Parathyroid adenoma (tissue), 2 donors: ENCODE measurements around the gene OR4D9.
"Not testable (repeated sequence)": the region's sequence is repeated elsewhere in the genome, so short reads cannot be mapped to it uniquely, and the experiment has no call there.

Experiments used
- H2AFZ ChIP-seq: fragments of 300-600 bp; sonication (generic); one replicate; pipeline ENCODE4 v1.7.0; 2017; ENCODE audit warnings: antibody characterized with exemption, mild to moderate bottlenecking
- H3K27ac ChIP-seq: fragments of 300-600 bp; sonication (generic); one replicate; pipeline ENCODE4 v1.7.0; 2017
- H3K27me3 ChIP-seq: fragments of 300-600 bp; sonication (generic); one replicate; pipeline ENCODE4 v1.7.0; 2017; ENCODE audit warnings: low read length; ENCODE audit not compliant: control insufficient read depth, insufficient read depth
- H3K36me3 ChIP-seq: fragments of 300-600 bp; sonication (generic); one replicate; pipeline ENCODE4 v1.7.0; 2017; ENCODE audit warnings: low read length; ENCODE audit not compliant: control insufficient read depth, insufficient read depth
- H3K4me1 ChIP-seq: fragments of 300-600 bp; sonication (generic); one replicate; pipeline ENCODE4 v1.7.0; 2017; ENCODE audit warnings: control low read depth
- H3K4me2 ChIP-seq: fragments of 300-600 bp; sonication (generic); one replicate; pipeline ENCODE4 v1.7.0; 2017; ENCODE audit warnings: low read length
- H3K4me3 ChIP-seq: fragments of 300-600 bp; sonication (generic); one replicate; pipeline ENCODE4 v1.7.0; 2017; ENCODE audit warnings: low read depth, low read length
- H3K79me2 ChIP-seq: fragments of 300-600 bp; sonication (generic); one replicate; pipeline ENCODE4 v1.7.0; 2017; ENCODE audit warnings: control low read depth
- H3K9ac ChIP-seq: fragments of 300-600 bp; sonication (generic); one replicate; pipeline ENCODE4 v1.7.0; 2017; ENCODE audit warnings: mild to moderate bottlenecking
- H3K9me3 ChIP-seq: fragments of 300-600 bp; sonication (generic); one replicate; pipeline ENCODE4 v1.7.0; 2017; ENCODE audit warnings: low read length; ENCODE audit not compliant: control insufficient read depth
- TF ChIP-seq, protein P1 (sequence below): fragments of 300-600 bp; sonication (generic); IDR thresholded peaks from one replicate; pipeline ENCODE4 v1.7.0; 2017; ENCODE audit warnings: antibody characterized with exemption, mild to moderate bottlenecking
- donor health status: primary hyperparathyroidism.

The OR4D9 gene

DNA sequence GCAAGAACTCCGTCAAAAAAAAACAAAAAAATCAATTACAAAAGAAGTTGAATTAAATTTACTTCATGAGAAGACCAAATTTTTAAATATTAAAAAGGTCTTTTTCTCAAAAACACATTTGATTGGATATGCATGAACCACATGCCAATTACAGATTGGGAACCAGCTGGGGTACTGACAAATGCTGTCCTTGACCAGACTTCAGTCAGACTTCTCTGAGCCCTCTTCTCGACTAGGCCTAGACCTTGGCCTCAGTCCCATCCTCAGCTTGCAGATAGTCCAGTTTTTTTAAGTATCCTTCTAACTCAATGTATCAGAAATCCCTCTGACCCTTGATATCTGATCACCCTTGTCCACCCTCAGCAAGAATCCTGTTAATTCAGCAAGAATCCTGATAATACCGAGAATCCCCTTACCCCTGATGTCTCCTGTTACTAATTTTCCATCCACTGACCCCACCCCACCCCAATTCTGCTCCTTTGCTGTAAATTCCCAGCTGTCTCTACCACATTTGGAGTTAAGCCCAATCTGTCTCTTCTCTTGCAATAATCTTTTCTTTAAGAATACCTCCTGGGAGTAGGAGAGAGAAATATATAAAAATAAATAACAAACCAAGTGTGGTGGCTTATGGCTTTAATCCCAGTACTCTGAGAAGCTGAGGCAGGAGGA is 30.9 kb downstream of the OR4D9 start:
- TF ChIP-seq, protein P1, sequence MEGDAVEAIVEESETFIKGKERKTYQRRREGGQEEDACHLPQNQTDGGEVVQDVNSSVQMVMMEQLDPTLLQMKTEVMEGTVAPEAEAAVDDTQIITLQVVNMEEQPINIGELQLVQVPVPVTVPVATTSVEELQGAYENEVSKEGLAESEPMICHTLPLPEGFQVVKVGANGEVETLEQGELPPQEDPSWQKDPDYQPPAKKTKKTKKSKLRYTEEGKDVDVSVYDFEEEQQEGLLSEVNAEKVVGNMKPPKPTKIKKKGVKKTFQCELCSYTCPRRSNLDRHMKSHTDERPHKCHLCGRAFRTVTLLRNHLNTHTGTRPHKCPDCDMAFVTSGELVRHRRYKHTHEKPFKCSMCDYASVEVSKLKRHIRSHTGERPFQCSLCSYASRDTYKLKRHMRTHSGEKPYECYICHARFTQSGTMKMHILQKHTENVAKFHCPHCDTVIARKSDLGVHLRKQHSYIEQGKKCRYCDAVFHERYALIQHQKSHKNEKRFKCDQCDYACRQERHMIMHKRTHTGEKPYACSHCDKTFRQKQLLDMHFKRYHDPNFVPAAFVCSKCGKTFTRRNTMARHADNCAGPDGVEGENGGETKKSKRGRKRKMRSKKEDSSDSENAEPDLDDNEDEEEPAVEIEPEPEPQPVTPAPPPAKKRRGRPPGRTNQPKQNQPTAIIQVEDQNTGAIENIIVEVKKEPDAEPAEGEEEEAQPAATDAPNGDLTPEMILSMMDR, result no peak
- H2AFZ ChIP-seq, result peak overlapping the region; percentile 46
- H3K9ac ChIP-seq, result no peak overlapping the region
- H3K27me3 ChIP-seq, result no peaks in the 10 kb centered on the region
- H3K4me3 ChIP-seq, result no peak overlapping the region
- no peaks in the 10 kb centered on the region for H3K9me3 ChIP-seq
- H3K36me3 ChIP-seq, result no peaks in the 10 kb centered on the region
- no peaks in the 10 kb centered on the region for H3K79me2 ChIP-seq
- no peak overlapping the region for H3K4me2 ChIP-seq
- peaks cover 6% of the 10 kb centered on the region for H3K4me1 ChIP-seq
- H3K27ac ChIP-seq, result peak overlapping the region; percentile 36

DNA sequence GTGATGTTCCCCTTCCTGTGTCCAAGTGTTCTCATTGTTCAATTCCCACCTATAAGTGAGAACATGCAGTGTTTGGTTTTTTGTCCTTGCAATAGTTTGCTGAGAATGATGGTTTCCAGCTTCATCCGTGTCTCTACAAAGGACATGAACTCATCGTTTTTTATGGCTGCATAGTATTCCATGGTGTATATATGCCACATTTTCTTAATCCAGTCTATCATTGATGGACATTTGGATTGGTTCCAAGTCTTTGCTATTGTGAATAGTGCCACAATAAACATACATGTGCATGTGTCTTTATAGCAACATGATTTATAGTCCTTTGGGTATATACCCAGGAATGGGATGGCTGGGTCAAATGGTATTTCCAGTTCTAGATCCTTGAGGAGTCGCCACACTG is 32.4 kb downstream of the OR4D9 start:
- not testable (repeated sequence) for H2AFZ ChIP-seq, H3K4me3 ChIP-seq, H3K9ac ChIP-seq, H3K4me2 ChIP-seq, H3K4me1 ChIP-seq, H3K27me3 ChIP-seq, H3K79me2 ChIP-seq, H3K9me3 ChIP-seq, H3K27ac ChIP-seq, H3K36me3 ChIP-seq

DNA sequence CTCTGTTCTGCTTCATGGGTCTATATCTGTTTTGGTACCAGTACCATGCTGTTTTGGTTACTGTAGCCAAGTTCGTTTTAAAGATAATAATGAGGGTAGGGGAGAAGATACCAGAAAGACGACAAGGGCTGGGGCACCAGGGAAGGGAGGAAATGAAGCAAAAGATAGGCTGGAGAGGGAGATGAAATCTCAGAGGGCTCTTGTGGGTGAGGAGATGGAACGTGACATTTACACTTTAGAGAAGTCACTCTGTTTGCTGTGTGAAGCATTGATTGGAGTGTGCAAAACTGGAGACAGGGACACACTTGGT is 33.5 kb downstream of the OR4D9 start:
- H3K27ac ChIP-seq, result no peak overlapping the region
- TF ChIP-seq, protein P1, result no peak

DNA sequence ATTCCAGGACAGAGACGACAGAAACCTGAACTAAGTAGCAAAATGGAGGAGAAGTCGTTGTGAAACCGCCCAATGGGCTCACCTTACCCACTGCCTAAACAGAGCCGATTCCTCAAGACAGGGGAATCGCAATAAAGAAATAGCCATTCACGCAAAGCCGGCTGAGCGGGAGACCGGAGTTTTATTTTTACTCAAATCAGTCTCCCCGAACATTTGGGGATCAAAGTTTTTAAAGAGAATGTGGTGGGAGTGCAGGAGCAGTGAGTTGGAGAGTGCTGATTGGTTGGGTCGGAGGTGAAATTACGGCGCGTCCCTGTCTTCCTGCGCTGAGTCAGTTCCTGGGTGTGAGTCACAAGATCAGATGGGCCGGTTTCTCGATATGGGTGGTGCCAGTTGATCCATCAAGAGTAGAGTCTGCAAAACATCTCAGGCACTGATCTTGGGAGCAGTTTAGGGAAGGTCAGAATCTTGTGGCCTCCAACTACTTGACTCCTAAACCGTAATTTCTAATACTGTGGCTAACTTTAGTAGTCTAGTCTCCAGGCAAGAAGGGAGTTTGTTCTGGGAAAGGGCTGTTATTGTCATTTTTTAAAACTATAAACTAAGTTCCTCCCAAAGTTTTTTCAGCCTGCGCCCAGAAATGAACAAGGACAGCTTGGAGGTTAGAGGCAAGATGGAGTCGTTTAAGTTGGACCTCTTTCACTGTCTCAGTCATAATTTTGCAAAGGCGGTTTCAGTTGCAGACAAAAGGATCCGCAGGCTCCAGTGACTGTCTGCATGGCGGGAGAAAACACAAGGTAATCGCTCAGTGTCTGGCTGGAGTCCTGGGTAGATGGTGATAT is 34.1 kb downstream of the OR4D9 start:
- H3K4me3 ChIP-seq, result no peak overlapping the region
- no peaks in the 10 kb centered on the region for H3K27me3 ChIP-seq
- TF ChIP-seq, protein P1, result no peak
- H3K4me2 ChIP-seq, result no peak overlapping the region
- no peak overlapping the region for H3K9ac ChIP-seq
- H3K36me3 ChIP-seq, result no peaks in the 10 kb centered on the region
- H3K79me2 ChIP-seq, result no peaks in the 10 kb centered on the region
- H3K27ac ChIP-seq, result no peak overlapping the region
- H2AFZ ChIP-seq, result no peak overlapping the region
- no peaks in the 10 kb centered on the region for H3K9me3 ChIP-seq
- H3K4me1 ChIP-seq, result peaks cover 2% of the 10 kb centered on the region

More for the DNA sequence above, 33.5 kb downstream of the OR4D9 start:
- H3K4me2 ChIP-seq, result no peak overlapping the region
- no peaks in the 10 kb centered on the region for H3K9me3 ChIP-seq
- no peak overlapping the region for H2AFZ ChIP-seq
- H3K79me2 ChIP-seq, result no peaks in the 10 kb centered on the region
- H3K4me1 ChIP-seq, result peaks cover 2% of the 10 kb centered on the region
- H3K27me3 ChIP-seq, result no peaks in the 10 kb centered on the region
- H3K9ac ChIP-seq, result no peak overlapping the region
- H3K36me3 ChIP-seq, result no peaks in the 10 kb centered on the region
- no peak overlapping the region for H3K4me3 ChIP-seq

DNA sequence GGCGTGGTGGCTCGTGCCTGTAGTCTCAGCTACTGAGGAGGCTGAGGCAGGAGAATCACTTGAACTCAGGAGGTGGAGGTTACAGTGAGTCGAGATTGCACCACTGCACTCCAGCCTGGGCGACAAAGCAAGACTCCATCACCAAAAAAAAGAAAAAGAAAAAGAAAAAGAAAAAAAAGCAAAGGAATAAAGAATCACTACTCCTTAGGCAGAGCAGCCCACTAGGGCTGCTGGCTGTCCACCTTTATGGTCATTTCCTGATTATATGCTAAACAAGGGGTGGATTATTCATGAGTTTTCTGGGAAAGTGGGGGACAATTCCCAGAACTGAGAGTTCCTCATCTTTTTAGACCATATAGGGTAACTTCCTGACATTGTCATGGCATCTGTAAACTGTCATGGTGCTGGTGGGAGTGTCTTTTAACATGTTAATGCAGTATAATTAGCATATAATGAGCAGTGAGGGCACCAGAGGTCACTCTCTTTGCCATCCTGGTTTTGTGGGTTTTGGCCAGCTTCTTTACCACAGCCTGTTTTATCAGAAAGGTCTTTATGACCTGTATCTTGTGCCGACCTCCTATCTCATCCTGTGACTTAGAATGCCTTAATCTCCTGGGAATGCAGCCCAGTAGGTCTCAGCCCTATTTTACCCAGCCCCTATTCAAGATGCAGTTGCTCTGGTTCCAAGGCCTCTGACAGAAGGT is 36.4 kb downstream of the OR4D9 start:
- H3K27me3 ChIP-seq, H3K4me3 ChIP-seq, H3K9me3 ChIP-seq, H2AFZ ChIP-seq, H3K9ac ChIP-seq, H3K36me3 ChIP-seq, H3K4me1 ChIP-seq, H3K79me2 ChIP-seq, H3K4me2 ChIP-seq, H3K27ac ChIP-seq: not testable (repeated sequence)
